BE2C (cell line): Measurements from ENCODE around the gene ARSI.

Source experiments
- DNase-seq: peaks from one replicate; pipeline ENCODE4 v3.0.0-alpha.2; 2020
- H3K27me3 ChIP-seq: fragments of 250-450 bp; sonication (Bioruptor Pico); 2 replicates; pipeline ENCODE4 v1.5.1; 2020; ENCODE audit warnings: mild to moderate bottlenecking
- H3K36me3 ChIP-seq: fragments of 250-450 bp; sonication (Bioruptor Pico); 2 replicates; pipeline ENCODE4 v1.5.1; 2020; ENCODE audit warnings: mild to moderate bottlenecking
- H3K4me1 ChIP-seq: fragments of 250-450 bp; sonication (Bioruptor Pico); 2 replicates; pipeline ENCODE4 v1.5.1; 2020
- H3K4me3 ChIP-seq: 2 replicates; pipeline ENCODE4 v1.5.1; 2011; ENCODE audit warnings: low read depth, low read length
- H3K9me3 ChIP-seq: fragments of 250-450 bp; sonication (Bioruptor Pico); 2 replicates; pipeline ENCODE4 v1.5.1; 2020
- CTCF ChIP-seq: IDR thresholded peaks from 2 replicates; pipeline ENCODE4 v1.5.1; 2012; ENCODE audit warnings: mild to moderate bottlenecking, low read depth, low read length

ARSI gene

GRCh38 chr5:150283904-150284303 is 18.8 kb downstream of the ARSI start:
- no peak for TF ChIP-seq CTCF

GRCh38 chr5:150281987-150282386 is 20.7 kb downstream of the ARSI start:
- Histone ChIP-seq H3K27me3 (no peaks in the 10 kb centered on the region), H3K4me3 (no peak overlapping the region), H3K36me3 (no peaks in the 10 kb centered on the region), H3K9me3 (no peaks in the 10 kb centered on the region), H3K4me1 (peaks cover 20% of the 10 kb centered on the region)
- DNase-seq: no peak
- TF ChIP-seq CTCF: no peak

More at GRCh38 chr5:150283904-150284303, 18.8 kb downstream of the ARSI start:
- no peaks in the 10 kb centered on the region for H3K9me3 ChIP-seq
- H3K4me1 ChIP-seq: peaks cover 19% of the 10 kb centered on the region
- H3K4me3 ChIP-seq: no peak overlapping the region
- no peaks in the 10 kb centered on the region for H3K36me3 ChIP-seq
- no peaks in the 10 kb centered on the region for H3K27me3 ChIP-seq
- DNase-seq: no peak

- H3K36me3 ChIP-seq: no peaks in the 10 kb centered on the region
- no peaks in the 10 kb centered on the region for H3K9me3 ChIP-seq
- H3K4me1 ChIP-seq: peaks cover 12% of the 10 kb centered on the region
- no peak for TF ChIP-seq CTCF
- no peaks in the 10 kb centered on the region for H3K27me3 ChIP-seq
- H3K4me3 ChIP-seq: no peak overlapping the region
- DNase-seq: no peak
Measured at GRCh38 chr5:150279330-150280020, 23.2 kb downstream of the ARSI start.

GRCh38 chr5:150278916-150279315 is 23.8 kb downstream of the ARSI start:
- Histone ChIP-seq H3K4me3 (no peak overlapping the region), H3K9me3 (no peaks in the 10 kb centered on the region), H3K4me1 (peaks cover 12% of the 10 kb centered on the region), H3K36me3 (no peaks in the 10 kb centered on the region), H3K27me3 (no peaks in the 10 kb centered on the region)
- DNase-seq: no peak
- TF ChIP-seq CTCF: no peak

GRCh38 chr5:150278046-150278730 is 24.5 kb downstream of the ARSI start:
- Histone ChIP-seq H3K27me3 (no peaks in the 10 kb centered on the region), H3K9me3 (no peaks in the 10 kb centered on the region), H3K4me3 (no peak overlapping the region), H3K36me3 (no peaks in the 10 kb centered on the region), H3K4me1 (peaks cover 15% of the 10 kb centered on the region)
- no peak for TF ChIP-seq CTCF
- DNase-seq: no peak

- no peak for TF ChIP-seq CTCF
- no peak for DNase-seq
- Histone ChIP-seq H3K4me3 (no peak overlapping the region), H3K9me3 (no peaks in the 10 kb centered on the region), H3K4me1 (peaks cover 19% of the 10 kb centered on the region), H3K27me3 (no peaks in the 10 kb centered on the region), H3K36me3 (no peaks in the 10 kb centered on the region)
Measured at GRCh38 chr5:150277043-150277442, 25.7 kb downstream of the ARSI start.
